Bronchial epithelial cell (primary cell): ENCODE results near the gene MRPL20. TPM values are rescaled to one million over a fixed set of nuclear protein-coding genes. Genes with fewer than 3 reads are reported as not detected.
A peak's percentile ranks its signal among the peaks of the same experiment; 100 is the strongest.

ENCODE experiments used
- DNase-seq: peaks from one replicate; pipeline ENCODE4 v3.0.0-alpha.2; 2010; ENCODE audit warnings: low read depth
- FAIRE-seq: peaks from 2 replicates; lab custom pipeline; 2011; peaks lifted over from hg19 to GRCh38; lab: Jason Lieb, UNC
- H3K27me3 ChIP-seq: 2 replicates; pipeline ENCODE4 v1.5.1; 2011; ENCODE audit warnings: low read length; ENCODE audit not compliant: control insufficient read depth, insufficient read depth
- H3K36me3 ChIP-seq: 2 replicates; pipeline ENCODE4 v1.5.1; 2011; ENCODE audit warnings: low read length; ENCODE audit not compliant: control insufficient read depth, insufficient read depth
- H3K4me3 ChIP-seq: 2 replicates; pipeline ENCODE4 v1.5.1; 2011; ENCODE audit warnings: mild to moderate bottlenecking, low read depth, low read length, control low read depth
- total RNA-seq: library from RNA; depleted of rRNA; stranded (reverse); fragments of >200 nt; gene quantifications from 2 replicates; pipeline ENCODE4 v1.2.1, GENCODE V29; 2014
- TF ChIP-seq, protein P1 (sequence below): IDR thresholded peaks from 2 replicates; pipeline ENCODE4 v1.5.1; 2011; ENCODE audit warnings: mild to moderate bottlenecking, moderate library complexity, low read length, control low read depth, inconsistent platforms; ENCODE audit not compliant: insufficient read depth, severe bottlenecking

MRPL20 gene
- total RNA-seq, 1 donor from 2014 or later = 46.3 TPM

DNA sequence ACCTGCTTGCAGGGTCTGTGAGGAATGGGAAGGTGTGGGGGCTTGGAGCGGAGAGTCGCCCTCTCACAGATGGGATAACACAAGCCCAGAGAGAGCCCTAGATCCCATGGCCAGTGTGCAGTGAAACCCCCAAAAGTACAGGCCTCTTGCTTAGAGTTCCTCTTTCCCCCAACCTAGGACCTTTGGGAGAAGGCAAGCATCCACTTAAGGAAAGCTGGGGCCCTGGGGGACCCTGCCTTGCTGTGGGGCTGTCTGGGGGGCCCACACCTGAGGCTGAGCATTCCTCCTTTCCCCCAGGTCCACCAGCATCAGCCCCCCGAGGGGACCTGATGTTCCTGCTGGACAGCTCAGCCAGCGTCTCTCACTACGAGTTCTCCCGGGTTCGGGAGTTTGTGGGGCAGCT is 29.5 kb upstream of the MRPL20 start:
- H3K27me3 ChIP-seq = no peaks in the 10 kb centered on the region
- H3K4me3 ChIP-seq = peak overlapping the region; percentile 61
- FAIRE-seq = no peak
- no peak for DNase-seq
- H3K36me3 ChIP-seq = no peaks in the 10 kb centered on the region
- TF ChIP-seq, protein P1, sequence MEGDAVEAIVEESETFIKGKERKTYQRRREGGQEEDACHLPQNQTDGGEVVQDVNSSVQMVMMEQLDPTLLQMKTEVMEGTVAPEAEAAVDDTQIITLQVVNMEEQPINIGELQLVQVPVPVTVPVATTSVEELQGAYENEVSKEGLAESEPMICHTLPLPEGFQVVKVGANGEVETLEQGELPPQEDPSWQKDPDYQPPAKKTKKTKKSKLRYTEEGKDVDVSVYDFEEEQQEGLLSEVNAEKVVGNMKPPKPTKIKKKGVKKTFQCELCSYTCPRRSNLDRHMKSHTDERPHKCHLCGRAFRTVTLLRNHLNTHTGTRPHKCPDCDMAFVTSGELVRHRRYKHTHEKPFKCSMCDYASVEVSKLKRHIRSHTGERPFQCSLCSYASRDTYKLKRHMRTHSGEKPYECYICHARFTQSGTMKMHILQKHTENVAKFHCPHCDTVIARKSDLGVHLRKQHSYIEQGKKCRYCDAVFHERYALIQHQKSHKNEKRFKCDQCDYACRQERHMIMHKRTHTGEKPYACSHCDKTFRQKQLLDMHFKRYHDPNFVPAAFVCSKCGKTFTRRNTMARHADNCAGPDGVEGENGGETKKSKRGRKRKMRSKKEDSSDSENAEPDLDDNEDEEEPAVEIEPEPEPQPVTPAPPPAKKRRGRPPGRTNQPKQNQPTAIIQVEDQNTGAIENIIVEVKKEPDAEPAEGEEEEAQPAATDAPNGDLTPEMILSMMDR = no peak

DNA sequence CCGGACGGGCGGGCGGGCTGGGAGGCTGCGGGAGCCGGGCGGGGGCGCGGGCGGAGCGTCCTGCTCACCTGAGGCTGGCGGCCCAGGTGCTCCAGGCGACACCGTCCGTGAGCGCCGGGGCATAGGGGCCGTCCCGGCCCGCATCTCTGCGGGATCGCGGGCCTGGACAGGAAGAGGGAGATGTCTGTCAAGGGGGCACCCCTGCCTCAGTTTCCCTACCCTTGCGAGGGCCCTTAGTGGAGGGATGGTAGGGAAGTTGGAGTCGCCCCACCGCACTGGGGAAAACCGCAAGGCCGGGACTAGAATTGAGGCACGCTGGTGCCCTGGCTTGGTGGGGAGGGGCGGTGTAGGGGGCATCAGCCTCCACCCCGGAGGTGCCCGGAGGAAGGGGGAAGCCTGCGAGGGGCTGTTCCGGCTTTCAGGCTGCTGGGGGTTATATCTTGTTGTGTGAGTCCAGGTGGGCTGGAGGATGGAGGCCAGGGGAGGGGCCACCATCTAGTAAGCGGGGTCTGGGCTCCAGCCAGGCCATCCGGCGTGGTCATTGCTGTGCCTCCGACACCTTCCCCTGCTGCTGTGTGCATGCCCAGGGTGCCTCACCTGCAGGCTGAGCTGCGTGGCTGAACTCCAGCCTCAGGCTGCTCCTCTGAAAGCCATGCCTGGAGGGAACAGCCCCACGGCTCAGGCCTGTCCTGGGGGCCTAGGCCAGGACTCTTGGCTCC is 29.0 kb upstream of the MRPL20 start:
- H3K27me3 ChIP-seq = no peaks in the 10 kb centered on the region
- DNase-seq = no peak
- TF ChIP-seq, protein P1 = no peak
- no peaks in the 10 kb centered on the region for H3K36me3 ChIP-seq
- no peak for FAIRE-seq
- H3K4me3 ChIP-seq = peak overlapping the region; percentile 61

DNA sequence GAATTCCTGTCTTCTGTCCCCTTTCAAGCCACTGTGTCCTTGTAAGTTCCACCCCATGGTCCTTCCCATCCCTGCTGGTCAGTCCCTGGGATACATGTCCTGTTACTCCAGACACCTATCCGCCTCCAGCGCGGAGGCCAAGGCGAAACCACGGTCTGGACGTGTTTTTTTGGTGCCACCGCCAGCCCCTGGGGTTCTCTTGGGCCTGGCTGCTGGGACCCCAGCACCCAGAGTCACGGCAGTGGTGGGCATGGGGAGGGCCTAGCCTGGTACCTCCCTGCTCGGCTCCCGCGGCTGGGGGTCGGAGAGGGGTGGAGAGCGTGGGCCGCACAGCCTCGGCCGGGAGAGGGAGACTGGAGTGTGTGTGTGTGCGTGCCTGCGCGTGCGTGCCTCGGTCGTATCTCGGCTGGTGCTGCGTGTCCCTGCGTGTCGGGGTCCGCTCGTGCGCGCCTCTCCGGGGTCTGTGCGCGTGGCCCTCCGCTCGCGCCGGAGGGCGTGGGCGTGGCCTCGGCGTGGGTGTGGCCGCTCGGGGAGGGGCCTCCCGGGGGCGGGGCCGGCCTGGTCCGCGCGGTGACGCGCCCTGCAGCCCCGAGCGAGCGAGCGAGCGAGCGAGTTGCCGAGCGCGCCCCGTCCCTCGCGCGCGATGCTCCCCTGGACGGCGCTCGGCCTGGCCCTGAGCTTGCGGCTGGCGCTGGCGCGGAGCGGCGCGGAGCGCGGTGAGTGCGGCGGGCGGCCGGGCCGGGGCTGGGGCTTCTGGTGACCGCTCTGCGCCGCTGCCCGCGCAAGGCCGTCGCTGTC is 28.2 kb upstream of the MRPL20 start, which contains the start of gene VWA1:
TSS of gene VWA1 (plus strand) at position 585 of the 798 bp plus-strand sequence. CDS start at position 644, 59 bp downstream.
- TF ChIP-seq, protein P1 = no peak
- peak within 1 kb of the TSS; percentile 61 for H3K4me3 ChIP-seq
- H3K27me3 ChIP-seq = no peaks in the 10 kb centered on the region
- H3K36me3 ChIP-seq = no peaks in the 10 kb centered on the region
- DNase-seq (no peak), FAIRE-seq (no peak)

DNA sequence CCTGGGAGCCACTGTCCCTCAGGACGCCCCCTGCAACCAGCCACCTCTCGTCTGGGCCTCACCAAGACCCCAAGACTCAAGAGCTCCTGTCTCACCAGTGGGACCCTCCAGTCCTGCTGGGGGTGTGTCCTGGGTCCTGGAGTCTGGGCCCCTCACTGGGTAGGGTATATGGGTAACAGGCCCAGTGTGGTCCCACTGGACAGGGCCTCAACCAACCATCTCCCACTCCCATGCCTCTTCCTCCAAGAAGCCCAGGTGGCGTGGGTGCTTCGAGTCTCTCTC is 27.7 kb upstream of the MRPL20 start:
- TF ChIP-seq, protein P1 = no peak
- no peak for DNase-seq
- H3K4me3 ChIP-seq = no peak overlapping the region
- no peaks in the 10 kb centered on the region for H3K27me3 ChIP-seq
- H3K36me3 ChIP-seq = no peaks in the 10 kb centered on the region
- FAIRE-seq = no peak

DNA sequence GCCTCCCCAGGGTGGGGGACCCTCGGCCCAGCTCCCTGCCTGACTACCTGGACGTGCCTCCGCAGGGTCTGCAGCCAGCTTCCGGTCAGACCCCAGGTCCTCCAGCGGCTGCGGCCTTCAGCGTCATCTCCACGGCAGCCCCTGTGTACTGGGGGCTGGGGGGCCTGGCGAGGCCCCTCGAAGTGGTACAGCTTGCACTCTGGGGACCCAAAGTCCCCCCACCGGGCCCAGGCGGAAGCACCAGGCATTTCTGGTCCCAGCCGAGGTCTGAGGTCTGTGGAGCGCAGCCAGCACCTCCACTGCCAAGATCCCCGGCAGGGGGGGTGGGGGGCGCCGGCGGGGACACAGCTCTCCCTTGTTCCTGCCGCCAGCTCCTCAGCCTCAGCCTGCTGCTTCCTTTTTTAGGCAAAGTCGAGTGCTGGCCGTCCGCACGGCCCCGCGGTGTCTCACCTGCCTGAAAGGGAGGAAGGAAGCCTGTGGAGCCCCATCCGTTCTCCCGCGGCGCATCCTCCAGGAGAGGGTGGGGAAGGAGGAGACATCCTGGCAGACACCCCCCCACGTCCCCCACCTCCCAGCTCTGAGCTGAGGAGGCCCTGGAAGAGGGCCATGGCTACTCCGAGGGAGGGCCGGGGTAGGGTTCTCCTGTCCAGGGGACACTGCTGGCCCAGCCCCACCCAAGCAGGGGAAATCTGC is 27.2 kb upstream of the MRPL20 start:
- FAIRE-seq (no peak), DNase-seq (no peak)
- Histone ChIP-seq H3K27me3 (no peaks in the 10 kb centered on the region), H3K4me3 (no peak overlapping the region), H3K36me3 (no peaks in the 10 kb centered on the region)
- TF ChIP-seq, protein P1 = no peak
